GM19043 (cell line): ENCODE data around the gene RAC3.

Experiments used
- ATAC-seq: cut with Tn5 transposase; IDR thresholded peaks from one replicate; pipeline ENCODE4 v1.9.1; 2021; ENCODE audit warnings: low read depth; ENCODE audit not compliant: unreplicated experiment

Gene RAC3

GRCh38 chr17:82065193-82065637, 33.7 kb downstream of the RAC3 start:
- no peak for ATAC-seq

GRCh38 chr17:82065638-82066303, 34.3 kb downstream of the RAC3 start, which contains the start of gene DUS1L:
Gene DUS1L (minus strand): TSS chr17:82065804. CDS start chr17:82065059, 745 bp downstream.
- no peak for ATAC-seq

GRCh38 chr17:82070611-82071010, 39.1 kb downstream of the RAC3 start:
- no peak for ATAC-seq

- no peak for ATAC-seq
These were observed 41.3 kb downstream of the RAC3 start for GRCh38 chr17:82072827-82073226.

- no peak for ATAC-seq
These were observed 42.0 kb downstream of the RAC3 start for GRCh38 chr17:82073446-82073845.

GRCh38 chr17:82076018-82076784, 44.7 kb downstream of the RAC3 start:
- ATAC-seq, result no peak

- no peak for ATAC-seq
These were observed 45.5 kb downstream of the RAC3 start for GRCh38 chr17:82076785-82077591.

- no peak for ATAC-seq
These were observed 46.3 kb downstream of the RAC3 start for GRCh38 chr17:82077617-82078358.

- no peak for ATAC-seq
These were observed 47.0 kb downstream of the RAC3 start for GRCh38 chr17:82078433-82078832.

- no peak for ATAC-seq
These were observed 47.7 kb downstream of the RAC3 start for GRCh38 chr17:82079001-82079677.

GRCh38 chr17:82080048-82080788, 48.7 kb downstream of the RAC3 start:
- no peak for ATAC-seq

GRCh38 chr17:82080789-82081464, 49.4 kb downstream of the RAC3 start:
- no peak for ATAC-seq

- ATAC-seq, result no peak
These were observed 50.1 kb downstream of the RAC3 start for GRCh38 chr17:82081546-82081945.

- no peak for ATAC-seq
These were observed 50.5 kb downstream of the RAC3 start for GRCh38 chr17:82081966-82082365.

- ATAC-seq, result no peak
These were observed 51.0 kb downstream of the RAC3 start for GRCh38 chr17:82082456-82082855.

GRCh38 chr17:82083009-82083408, 51.5 kb downstream of the RAC3 start:
- ATAC-seq, result no peak
